ENCODE data around the gene P2RY1.

Gene P2RY1

DNA sequence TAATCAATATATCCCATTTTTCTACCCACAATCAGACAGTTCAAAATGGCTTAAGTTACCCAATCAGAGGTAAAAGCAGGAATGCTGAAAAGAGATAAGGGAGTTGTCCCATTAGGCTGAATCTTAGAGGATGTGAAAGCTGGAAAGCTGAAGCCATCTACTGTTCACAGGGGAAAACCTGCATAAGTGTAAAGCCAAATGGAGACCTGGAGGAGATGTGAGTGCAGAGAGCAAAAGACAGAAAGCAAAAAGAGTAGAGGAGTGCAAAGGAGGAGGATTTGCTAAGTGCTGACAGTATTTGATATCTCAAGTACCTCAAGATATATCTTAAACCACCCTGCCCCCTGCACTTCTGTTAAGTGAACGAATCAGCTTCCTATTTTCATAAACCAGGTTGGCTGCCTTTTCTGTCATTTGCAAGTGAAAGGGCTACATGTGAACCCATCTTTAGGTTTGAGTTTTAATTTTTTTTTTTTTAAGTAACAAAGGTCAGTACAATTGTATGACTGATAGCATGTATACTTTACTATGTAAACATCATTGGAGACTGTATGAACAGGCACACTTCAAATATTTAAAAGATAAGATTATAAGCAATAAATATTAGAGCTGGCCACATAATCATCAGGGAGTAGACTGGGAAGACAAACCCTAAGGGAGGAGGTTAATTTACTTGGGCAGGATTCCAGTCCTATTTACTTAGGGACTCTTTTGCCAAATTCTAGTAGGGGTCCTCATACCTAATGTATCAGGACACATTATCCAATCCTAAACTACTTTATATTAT, 22.8 kb upstream of the P2RY1 start:
- TF ChIP-seq, protein P1, sequence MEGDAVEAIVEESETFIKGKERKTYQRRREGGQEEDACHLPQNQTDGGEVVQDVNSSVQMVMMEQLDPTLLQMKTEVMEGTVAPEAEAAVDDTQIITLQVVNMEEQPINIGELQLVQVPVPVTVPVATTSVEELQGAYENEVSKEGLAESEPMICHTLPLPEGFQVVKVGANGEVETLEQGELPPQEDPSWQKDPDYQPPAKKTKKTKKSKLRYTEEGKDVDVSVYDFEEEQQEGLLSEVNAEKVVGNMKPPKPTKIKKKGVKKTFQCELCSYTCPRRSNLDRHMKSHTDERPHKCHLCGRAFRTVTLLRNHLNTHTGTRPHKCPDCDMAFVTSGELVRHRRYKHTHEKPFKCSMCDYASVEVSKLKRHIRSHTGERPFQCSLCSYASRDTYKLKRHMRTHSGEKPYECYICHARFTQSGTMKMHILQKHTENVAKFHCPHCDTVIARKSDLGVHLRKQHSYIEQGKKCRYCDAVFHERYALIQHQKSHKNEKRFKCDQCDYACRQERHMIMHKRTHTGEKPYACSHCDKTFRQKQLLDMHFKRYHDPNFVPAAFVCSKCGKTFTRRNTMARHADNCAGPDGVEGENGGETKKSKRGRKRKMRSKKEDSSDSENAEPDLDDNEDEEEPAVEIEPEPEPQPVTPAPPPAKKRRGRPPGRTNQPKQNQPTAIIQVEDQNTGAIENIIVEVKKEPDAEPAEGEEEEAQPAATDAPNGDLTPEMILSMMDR (conservative IDR thresholded peaks at IDR 0.05; ENCODE audit: low read length) = no peak
- H3K4me3 ChIP-seq (ENCODE audit: low read length) = no peak overlapping the region
- DNase-seq (ENCODE audit: low read depth) = no peak

DNA sequence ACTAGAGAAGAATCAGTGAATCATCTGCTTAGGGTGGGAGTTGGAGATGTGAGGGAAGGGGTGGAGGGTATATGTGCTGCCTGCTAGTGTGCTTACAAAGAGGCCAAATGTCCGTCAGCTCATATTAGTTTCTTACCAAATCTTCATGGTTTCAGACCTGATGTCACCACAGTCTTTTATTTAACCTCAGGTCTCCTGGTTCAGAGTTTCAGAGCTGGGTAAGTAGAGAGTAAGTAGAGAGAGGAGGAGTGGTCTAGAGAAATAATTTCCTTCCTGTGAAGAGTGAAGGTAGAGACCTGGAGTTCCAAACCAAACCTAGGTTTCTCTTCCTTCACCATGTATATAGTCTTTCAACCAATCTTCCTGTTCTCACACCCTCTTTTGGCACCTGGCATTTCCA, 17.5 kb upstream of the P2RY1 start:
- no peak for DNase-seq (ENCODE audit: low read depth)
- no peak overlapping the region for H3K4me3 ChIP-seq (ENCODE audit: low read length)
- TF ChIP-seq, protein P1 (conservative IDR thresholded peaks at IDR 0.05; ENCODE audit: low read length) = no peak

DNA sequence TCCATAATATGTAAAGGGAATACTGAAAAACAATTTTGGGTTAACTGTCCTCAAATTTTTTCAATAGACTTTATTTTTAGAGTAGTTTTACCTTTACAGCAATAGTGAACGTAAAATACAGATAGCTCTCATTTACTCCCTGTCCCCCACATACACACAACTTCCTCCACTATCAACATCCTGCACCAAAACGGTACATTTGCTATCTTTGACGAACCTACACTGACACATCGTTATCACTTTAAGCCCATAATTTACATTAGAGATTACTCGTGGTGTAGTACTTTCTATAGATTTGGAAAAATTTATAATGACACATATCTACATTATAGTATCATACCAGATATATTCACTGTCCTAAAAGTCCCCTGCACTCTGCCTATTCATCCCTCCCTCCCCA, 16.9 kb upstream of the P2RY1 start:
- DNase-seq (ENCODE audit: low read depth) = no peak
- TF ChIP-seq, protein P1 (conservative IDR thresholded peaks at IDR 0.05; ENCODE audit: low read length) = no peak
- H3K4me3 ChIP-seq (ENCODE audit: low read length) = no peak overlapping the region

DNA sequence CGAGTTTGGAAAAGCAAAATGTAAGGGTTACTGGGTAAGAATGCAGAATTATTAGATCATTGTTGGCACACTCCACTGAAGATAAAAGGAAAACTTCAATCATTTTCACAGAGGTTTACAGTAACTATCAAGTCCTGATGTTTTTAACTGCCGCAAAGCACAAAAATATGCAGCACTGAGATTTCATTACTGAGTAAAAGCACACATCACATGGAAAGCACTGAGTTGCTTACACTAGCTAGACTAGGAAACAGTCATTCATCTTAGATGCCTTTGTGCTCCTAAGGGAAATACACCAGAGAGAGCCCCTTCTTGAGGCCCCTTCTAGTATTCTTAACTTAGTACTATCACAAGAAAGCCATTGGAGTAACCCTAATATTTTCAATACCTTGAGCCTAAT, 11.8 kb upstream of the P2RY1 start:
- H3K4me3 ChIP-seq (ENCODE audit: low read length) = no peak overlapping the region
- no peak for DNase-seq (ENCODE audit: low read depth)
- TF ChIP-seq, protein P1 (conservative IDR thresholded peaks at IDR 0.05; ENCODE audit: low read length) = no peak

DNA sequence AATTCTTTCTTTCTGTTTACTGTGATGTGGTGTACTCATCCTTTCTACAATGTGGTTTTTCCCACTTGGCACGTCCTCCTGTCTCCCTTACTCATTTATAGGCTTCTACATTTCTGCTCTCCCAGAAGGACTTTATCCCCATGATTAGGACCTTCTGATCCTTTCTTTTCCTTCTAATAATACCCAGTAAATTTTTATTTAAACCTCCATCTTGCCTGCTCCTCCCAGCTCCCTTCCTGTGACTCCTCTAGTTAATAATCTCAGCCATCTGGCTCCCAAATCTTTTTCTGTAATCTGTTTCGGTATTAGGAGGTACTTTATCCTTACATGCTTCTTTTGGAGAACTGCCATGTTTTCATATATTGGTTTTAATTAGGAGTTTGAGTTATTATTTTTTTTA, 11.2 kb upstream of the P2RY1 start:
- no peak for DNase-seq (ENCODE audit: low read depth)
- TF ChIP-seq, protein P1 (conservative IDR thresholded peaks at IDR 0.05; ENCODE audit: low read length) = no peak
- no peak overlapping the region for H3K4me3 ChIP-seq (ENCODE audit: low read length)

DNA sequence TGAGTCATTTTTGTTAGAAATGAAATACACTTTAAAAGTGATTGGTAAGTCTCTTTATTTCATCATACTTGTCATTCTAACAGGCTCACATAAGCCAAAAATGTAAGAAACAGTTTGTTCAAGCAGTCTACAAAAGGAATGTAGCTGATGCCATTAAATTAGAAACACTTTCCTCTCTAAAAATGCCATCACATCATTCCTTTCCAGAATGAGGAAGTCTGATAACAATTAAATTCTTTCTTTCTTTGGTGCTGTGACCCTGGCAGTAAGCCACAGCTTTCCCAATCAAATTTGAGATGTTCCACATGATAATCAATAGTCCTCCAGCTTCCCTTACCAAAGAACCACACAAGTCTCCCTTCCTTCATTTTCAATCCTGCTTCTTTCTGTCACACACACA, 9.4 kb upstream of the P2RY1 start:
- TF ChIP-seq, protein P1 (conservative IDR thresholded peaks at IDR 0.05; ENCODE audit: low read length) = no peak
- no peak overlapping the region for H3K4me3 ChIP-seq (ENCODE audit: low read length)
- DNase-seq (ENCODE audit: low read depth) = no peak

DNA sequence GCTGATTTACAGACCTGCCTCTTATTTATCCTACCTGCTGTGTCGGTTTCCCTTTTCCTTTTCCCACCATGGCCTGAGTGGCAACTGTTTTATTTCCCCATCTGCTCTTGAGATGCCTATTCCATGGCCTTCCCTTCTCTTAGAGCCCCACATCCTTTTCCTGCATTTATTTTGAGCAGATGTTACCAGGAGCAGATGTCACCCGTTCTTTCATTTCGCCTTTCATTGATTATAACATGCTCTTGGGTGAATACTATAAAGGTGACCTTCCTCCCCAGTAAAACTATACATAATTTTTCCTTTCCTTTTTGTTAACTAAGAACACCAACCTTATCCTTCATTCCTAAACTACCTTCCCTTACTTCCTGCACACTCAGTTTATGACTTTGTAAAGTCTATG, 8.5 kb upstream of the P2RY1 start:
- TF ChIP-seq, protein P1 (conservative IDR thresholded peaks at IDR 0.05; ENCODE audit: low read length) = no peak
- no peak for DNase-seq (ENCODE audit: low read depth)
- H3K4me3 ChIP-seq (ENCODE audit: low read length) = no peak overlapping the region

All from AG10803 (cell line).